Ovary (tissue), 3 donors: ENCODE data around the gene SLC37A1.

Source experiments
- POLR2A ChIP-seq: fragments of 450-650 bp; IDR thresholded peaks from one replicate; pipeline ENCODE4 v1.6.1; 2017; ENCODE audit warnings: antibody characterized with exemption, mild to moderate bottlenecking, moderate library complexity
- TF ChIP-seq, protein P1 (sequence below), 3 donors: fragments of 450-650 bp in 2 of 3; fragments of 200-600 bp in 1 of 3; IDR thresholded peaks; one replicate each; pipeline versions ENCODE4 v1.5.1 to v1.8.0; 2016 to 2022; ENCODE audit warnings: antibody characterized with exemption in 3 of 3, mild to moderate bottlenecking in 1 of 3
- donor health status: DM: no; HTN: no; CAD: no.

DNA sequence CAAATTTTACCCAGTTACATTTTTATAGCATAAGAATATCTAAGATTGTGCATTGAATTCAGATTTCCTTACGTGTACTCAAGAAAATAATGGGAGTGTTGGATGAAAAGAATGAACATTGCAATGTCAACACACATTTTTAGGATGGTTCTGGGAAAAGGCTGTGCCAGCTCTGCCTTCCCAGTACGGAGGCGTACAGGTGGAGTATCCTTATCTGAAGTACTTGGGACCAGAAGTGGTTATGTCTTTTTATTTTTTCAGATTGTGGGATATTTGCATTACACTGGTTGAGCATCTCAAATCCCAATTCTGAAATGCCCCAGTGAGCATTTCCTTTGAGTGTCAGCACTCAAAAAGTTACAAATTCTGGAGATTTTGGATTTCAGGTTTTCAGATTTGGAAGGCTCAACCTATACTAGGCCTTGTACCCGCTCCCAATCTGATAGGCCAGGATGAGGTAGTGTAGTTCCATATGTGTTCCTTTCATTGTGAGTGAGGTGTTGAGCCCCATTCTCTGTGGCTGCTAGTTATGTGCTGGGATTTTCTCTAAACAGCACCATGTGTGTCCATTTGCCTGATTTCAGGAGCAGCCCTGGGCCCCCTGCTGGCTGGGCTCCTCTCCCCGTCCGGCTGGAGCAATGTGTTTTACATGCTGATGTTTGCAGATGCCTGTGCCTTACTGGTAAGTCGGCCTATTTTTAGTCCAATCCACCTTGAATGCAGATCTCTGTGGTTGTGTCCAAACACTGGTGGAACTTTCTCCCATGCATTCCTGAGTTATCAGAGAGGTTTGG lies 60.8 kb downstream of the SLC37A1 start:
- TF ChIP-seq, protein P1, sequence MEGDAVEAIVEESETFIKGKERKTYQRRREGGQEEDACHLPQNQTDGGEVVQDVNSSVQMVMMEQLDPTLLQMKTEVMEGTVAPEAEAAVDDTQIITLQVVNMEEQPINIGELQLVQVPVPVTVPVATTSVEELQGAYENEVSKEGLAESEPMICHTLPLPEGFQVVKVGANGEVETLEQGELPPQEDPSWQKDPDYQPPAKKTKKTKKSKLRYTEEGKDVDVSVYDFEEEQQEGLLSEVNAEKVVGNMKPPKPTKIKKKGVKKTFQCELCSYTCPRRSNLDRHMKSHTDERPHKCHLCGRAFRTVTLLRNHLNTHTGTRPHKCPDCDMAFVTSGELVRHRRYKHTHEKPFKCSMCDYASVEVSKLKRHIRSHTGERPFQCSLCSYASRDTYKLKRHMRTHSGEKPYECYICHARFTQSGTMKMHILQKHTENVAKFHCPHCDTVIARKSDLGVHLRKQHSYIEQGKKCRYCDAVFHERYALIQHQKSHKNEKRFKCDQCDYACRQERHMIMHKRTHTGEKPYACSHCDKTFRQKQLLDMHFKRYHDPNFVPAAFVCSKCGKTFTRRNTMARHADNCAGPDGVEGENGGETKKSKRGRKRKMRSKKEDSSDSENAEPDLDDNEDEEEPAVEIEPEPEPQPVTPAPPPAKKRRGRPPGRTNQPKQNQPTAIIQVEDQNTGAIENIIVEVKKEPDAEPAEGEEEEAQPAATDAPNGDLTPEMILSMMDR (IDR thresholded peaks at IDR 0.05) = no peak
- TF ChIP-seq POLR2A = no peak
